Lung (tissue), 12 donors: ENCODE measurements around the gene GPR139. TPM values are rescaled to one million over a fixed set of nuclear protein-coding genes. Genes with fewer than 3 reads are reported as not detected.

Source experiments
- ATAC-seq: fragments of 200-7000 bp; cut with Tn5 transposase; one replicate; pipeline ENCODE4 v1.9.1; 2020; ENCODE audit warnings: moderate number of reproducible peaks; ENCODE audit not compliant: insufficient read depth, low FRiP score
- DNase-seq, 3 donors: peaks; one replicate each; pipeline ENCODE4 v3.0.0-alpha.2; 2013 to 2017
- H3K27ac ChIP-seq, 2 donors: one replicate each; pipeline ENCODE4 v1.5.1; 2013; ENCODE audit warnings: mild to moderate bottlenecking in 2 of 2, moderate library complexity in 2 of 2, control low read depth in 1 of 2, inconsistent platforms in 1 of 2, low read depth in 1 of 2, low read length in 1 of 2
- H3K27me3 ChIP-seq, 3 donors: one replicate each; pipeline ENCODE4 v1.5.1; 2013; ENCODE audit warnings: low read length in 2 of 3; ENCODE audit not compliant: control insufficient read depth in 3 of 3, insufficient read depth in 3 of 3
- H3K36me3 ChIP-seq, 4 donors: one replicate each; pipeline ENCODE4 v1.5.1; 2013; ENCODE audit warnings: low read length in 4 of 4, mild to moderate bottlenecking in 1 of 4, moderate library complexity in 1 of 4; ENCODE audit not compliant: control insufficient read depth in 4 of 4, insufficient read depth in 4 of 4
- H3K4me1 ChIP-seq, 5 donors: one replicate each; pipeline ENCODE4 v1.5.1; 2013; ENCODE audit warnings: low read length in 5 of 5, mild to moderate bottlenecking in 2 of 5, moderate library complexity in 1 of 5; ENCODE audit not compliant: control insufficient read depth in 5 of 5, insufficient read depth in 5 of 5
- H3K4me3 ChIP-seq: one replicate; pipeline ENCODE4 v1.5.1; 2013; ENCODE audit warnings: mild to moderate bottlenecking, control low read depth, moderate library complexity
- H3K9ac ChIP-seq, 2 donors: one replicate each; pipeline ENCODE4 v1.5.1; 2013; ENCODE audit warnings: low read length in 2 of 2, control low read depth in 1 of 2; ENCODE audit not compliant: insufficient read depth in 1 of 2
- H3K9me3 ChIP-seq, 4 donors: one replicate each; pipeline ENCODE4 v1.5.1; 2013; ENCODE audit warnings: low read length in 3 of 4, mild to moderate bottlenecking in 1 of 4, moderate library complexity in 1 of 4; ENCODE audit not compliant: control insufficient read depth in 4 of 4, insufficient read depth in 3 of 4
- CTCF ChIP-seq: IDR thresholded peaks from 2 replicates; pipeline ENCODE4 v1.5.1; 2012; ENCODE audit warnings: mild to moderate bottlenecking; ENCODE audit errors: control extremely low read depth, extremely low read depth
- WGBS, 2 donors: extraction: QIAGEN DNeasy Blood & Tissue Kit; methylation state at CpG; one replicate each; pipeline ENCODE4 v1.1.7; 2013; 5-methylcytosine and 5-hydroxymethylcytosine counted together
- polyA plus RNA-seq, 2 donors: library from polyadenylated mRNA; stranded (reverse); fragments of 200-250 nt; gene quantifications; one replicate each; pipeline ENCODE4 v1.2.1, GENCODE V29; 2013
- total RNA-seq, 2 donors: library from RNA; depleted of rRNA in 1 of 2; stranded (reverse); fragments of >200 nt in 1 of 2; gene quantifications; one replicate each; pipeline ENCODE4 v1.2.1, GENCODE V29; 2014 to 2021
- donor health status: control.
- donor health status: control.
- donor health status: Bipolar disorder and iron deficiency.
- donor health status: healthy.
- donor health status: DM: yes; HTN: yes; CAD: no.

The GPR139 gene
- total and polyA plus RNA-seq, 4 donors, result not detected

GRCh38 chr16:20111143-20111542, 37.5 kb upstream of the GPR139 start:
- WGBS, 2 donors, result 89 to 91% methylated on average over 3 of the region's 3 CpGs
- H3K36me3 ChIP-seq, result no peaks in the 10 kb centered on the region
- H3K9ac ChIP-seq, result no peak overlapping the region
- H3K27me3 ChIP-seq, result no peaks in the 10 kb centered on the region
- no peaks in the 10 kb centered on the region for H3K4me1 ChIP-seq
- no peaks in the 10 kb centered on the region for H3K9me3 ChIP-seq
- TF ChIP-seq CTCF, result no peak
- no peak overlapping the region for H3K27ac ChIP-seq
- no peak overlapping the region for H3K4me3 ChIP-seq
- DNase-seq (no peak), ATAC-seq (no peak)

- H3K27ac ChIP-seq, result no peak overlapping the region
- no peaks in the 10 kb centered on the region for H3K36me3 ChIP-seq
- ATAC-seq (no peak), DNase-seq (no peak)
- no peaks in the 10 kb centered on the region for H3K4me1 ChIP-seq
- 61 to 79% methylated on average over 2 of the region's 2 CpGs for WGBS, 2 donors
- no peak for TF ChIP-seq CTCF
- H3K9me3 ChIP-seq, result no peaks in the 10 kb centered on the region
- H3K27me3 ChIP-seq, result no peaks in the 10 kb centered on the region
- H3K4me3 ChIP-seq, result no peak overlapping the region
- no peak overlapping the region for H3K9ac ChIP-seq
Measured at GRCh38 chr16:20107083-20107482, 33.4 kb upstream of the GPR139 start.

GRCh38 chr16:20104563-20105183, 31.0 kb upstream of the GPR139 start:
- TF ChIP-seq CTCF, result no peak
- Histone ChIP-seq H3K9ac (no peak overlapping the region), H3K4me1 (no peaks in the 10 kb centered on the region), H3K4me3 (no peak overlapping the region), H3K27me3 (no peaks in the 10 kb centered on the region), H3K36me3 (no peaks in the 10 kb centered on the region), H3K27ac (no peak overlapping the region), H3K9me3 (no peaks in the 10 kb centered on the region)
- 68 to 77% methylated on average over 4 of the region's 4 CpGs for WGBS, 2 donors
- DNase-seq, result no peak
- no peak for ATAC-seq

GRCh38 chr16:20102521-20102920, 28.8 kb upstream of the GPR139 start:
- WGBS, 2 donors, result 65 to 66% methylated on average over 1 of the region's 1 CpG
- ATAC-seq, result no peak

More at GRCh38 chr16:20102521-20102920, 28.8 kb upstream of the GPR139 start:
- Histone ChIP-seq H3K9me3 (no peaks in the 10 kb centered on the region), H3K27ac (no peak overlapping the region), H3K9ac (no peak overlapping the region), H3K36me3 (no peaks in the 10 kb centered on the region), H3K27me3 (no peaks in the 10 kb centered on the region), H3K4me1 (no peaks in the 10 kb centered on the region), H3K4me3 (no peak overlapping the region)
- TF ChIP-seq CTCF, result no peak
- DNase-seq, result no peak
